ENCODE results near the gene LDB2.

DNA sequence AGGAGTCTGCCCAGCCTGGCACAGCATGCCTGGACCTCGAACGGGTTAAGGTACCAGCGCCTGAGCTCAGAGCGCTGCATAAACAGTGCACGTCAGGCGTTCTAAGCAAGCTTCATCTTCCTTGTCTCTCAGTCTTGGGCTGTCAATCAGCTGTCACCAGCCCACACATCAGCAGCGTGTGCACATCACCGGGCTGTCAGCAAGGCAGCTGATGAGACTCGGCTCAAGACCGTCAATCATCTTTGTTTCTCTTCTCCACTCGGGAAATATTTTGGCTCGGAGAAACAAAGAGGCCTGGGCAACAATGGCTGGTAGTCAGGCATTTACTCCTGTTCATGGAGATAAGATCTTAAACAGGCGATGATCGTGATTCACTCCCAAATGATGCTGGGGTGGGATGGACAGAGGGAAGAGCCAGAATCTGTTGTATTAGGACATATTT is 141.3 kb downstream of the LDB2 start:
- TF ChIP-seq, protein P1, sequence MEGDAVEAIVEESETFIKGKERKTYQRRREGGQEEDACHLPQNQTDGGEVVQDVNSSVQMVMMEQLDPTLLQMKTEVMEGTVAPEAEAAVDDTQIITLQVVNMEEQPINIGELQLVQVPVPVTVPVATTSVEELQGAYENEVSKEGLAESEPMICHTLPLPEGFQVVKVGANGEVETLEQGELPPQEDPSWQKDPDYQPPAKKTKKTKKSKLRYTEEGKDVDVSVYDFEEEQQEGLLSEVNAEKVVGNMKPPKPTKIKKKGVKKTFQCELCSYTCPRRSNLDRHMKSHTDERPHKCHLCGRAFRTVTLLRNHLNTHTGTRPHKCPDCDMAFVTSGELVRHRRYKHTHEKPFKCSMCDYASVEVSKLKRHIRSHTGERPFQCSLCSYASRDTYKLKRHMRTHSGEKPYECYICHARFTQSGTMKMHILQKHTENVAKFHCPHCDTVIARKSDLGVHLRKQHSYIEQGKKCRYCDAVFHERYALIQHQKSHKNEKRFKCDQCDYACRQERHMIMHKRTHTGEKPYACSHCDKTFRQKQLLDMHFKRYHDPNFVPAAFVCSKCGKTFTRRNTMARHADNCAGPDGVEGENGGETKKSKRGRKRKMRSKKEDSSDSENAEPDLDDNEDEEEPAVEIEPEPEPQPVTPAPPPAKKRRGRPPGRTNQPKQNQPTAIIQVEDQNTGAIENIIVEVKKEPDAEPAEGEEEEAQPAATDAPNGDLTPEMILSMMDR (conservative IDR thresholded peaks at IDR 0.05; ENCODE audit: low read depth in 2 of 2) = no peak
- TF ChIP-seq EZH2 (IDR thresholded peaks at IDR 0.05; ENCODE audit: low read depth, unreplicated experiment) (no peak), ZNF331 (CRISPR knock-in tag; IDR thresholded peaks at IDR 0.05; ENCODE audit: low read depth) (no peak), JUNB (IDR thresholded peaks at IDR 0.05; ENCODE audit: unreplicated experiment) (no peak), POLR2AphosphoS5 (IDR thresholded peaks at IDR 0.05; ENCODE audit: low read depth) (no peak), ZNF114 (CRISPR knock-in tag; IDR thresholded peaks at IDR 0.05) (no peak)
- TF ChIP-seq, protein P2, sequence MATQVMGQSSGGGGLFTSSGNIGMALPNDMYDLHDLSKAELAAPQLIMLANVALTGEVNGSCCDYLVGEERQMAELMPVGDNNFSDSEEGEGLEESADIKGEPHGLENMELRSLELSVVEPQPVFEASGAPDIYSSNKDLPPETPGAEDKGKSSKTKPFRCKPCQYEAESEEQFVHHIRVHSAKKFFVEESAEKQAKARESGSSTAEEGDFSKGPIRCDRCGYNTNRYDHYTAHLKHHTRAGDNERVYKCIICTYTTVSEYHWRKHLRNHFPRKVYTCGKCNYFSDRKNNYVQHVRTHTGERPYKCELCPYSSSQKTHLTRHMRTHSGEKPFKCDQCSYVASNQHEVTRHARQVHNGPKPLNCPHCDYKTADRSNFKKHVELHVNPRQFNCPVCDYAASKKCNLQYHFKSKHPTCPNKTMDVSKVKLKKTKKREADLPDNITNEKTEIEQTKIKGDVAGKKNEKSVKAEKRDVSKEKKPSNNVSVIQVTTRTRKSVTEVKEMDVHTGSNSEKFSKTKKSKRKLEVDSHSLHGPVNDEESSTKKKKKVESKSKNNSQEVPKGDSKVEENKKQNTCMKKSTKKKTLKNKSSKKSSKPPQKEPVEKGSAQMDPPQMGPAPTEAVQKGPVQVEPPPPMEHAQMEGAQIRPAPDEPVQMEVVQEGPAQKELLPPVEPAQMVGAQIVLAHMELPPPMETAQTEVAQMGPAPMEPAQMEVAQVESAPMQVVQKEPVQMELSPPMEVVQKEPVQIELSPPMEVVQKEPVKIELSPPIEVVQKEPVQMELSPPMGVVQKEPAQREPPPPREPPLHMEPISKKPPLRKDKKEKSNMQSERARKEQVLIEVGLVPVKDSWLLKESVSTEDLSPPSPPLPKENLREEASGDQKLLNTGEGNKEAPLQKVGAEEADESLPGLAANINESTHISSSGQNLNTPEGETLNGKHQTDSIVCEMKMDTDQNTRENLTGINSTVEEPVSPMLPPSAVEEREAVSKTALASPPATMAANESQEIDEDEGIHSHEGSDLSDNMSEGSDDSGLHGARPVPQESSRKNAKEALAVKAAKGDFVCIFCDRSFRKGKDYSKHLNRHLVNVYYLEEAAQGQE (IDR thresholded peaks at IDR 0.05; ENCODE audit: unreplicated experiment) = no peak
- TF ChIP-seq, protein P3, sequence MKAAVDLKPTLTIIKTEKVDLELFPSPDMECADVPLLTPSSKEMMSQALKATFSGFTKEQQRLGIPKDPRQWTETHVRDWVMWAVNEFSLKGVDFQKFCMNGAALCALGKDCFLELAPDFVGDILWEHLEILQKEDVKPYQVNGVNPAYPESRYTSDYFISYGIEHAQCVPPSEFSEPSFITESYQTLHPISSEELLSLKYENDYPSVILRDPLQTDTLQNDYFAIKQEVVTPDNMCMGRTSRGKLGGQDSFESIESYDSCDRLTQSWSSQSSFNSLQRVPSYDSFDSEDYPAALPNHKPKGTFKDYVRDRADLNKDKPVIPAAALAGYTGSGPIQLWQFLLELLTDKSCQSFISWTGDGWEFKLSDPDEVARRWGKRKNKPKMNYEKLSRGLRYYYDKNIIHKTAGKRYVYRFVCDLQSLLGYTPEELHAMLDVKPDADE (IDR thresholded peaks at IDR 0.05) = no peak
